ENCODE results near the gene STMN1. TPM values are rescaled to one million over a fixed set of nuclear protein-coding genes. Genes with fewer than 3 reads are reported as not detected.
A peak's percentile ranks its signal among the peaks of the same experiment; 100 is the strongest.

STMN1 gene
- total and polyA plus RNA-seq, 9 of the 15 experiments (the other 6 are each of a cell fraction or from before 2014, with no cell fraction given), result 269 to 2,153 (median 595) TPM

- H3K27ac ChIP-seq (ENCODE audit: extremely low read depth, low read depth, low read length), result no peak overlapping the region
- FAIRE-seq, result peak; percentile 49
- no peaks in the 10 kb centered on the region for H3K27me3 ChIP-seq (ENCODE audit: control insufficient read depth in 2 of 2, insufficient read depth in 2 of 2, low read length in 2 of 2)
- H3K9me1 ChIP-seq (ENCODE audit: control insufficient read depth, insufficient read depth, low read length), result no peaks in the 10 kb centered on the region
- in situ Hi-C loops (cut with MboI) (no loop called here), intact Hi-C loops (cut with micrococcal nuclease) (no loop called here)
- 23% methylated on average over 3 of the region's 3 CpGs for WGBS (ENCODE audit: insufficient coverage, low coverage, missing lambda C conversion rate)
- H3K4me2 ChIP-seq (ENCODE audit: insufficient read depth, low read length), result no peak overlapping the region
- ChIA-PET POLR2A (no interaction called here), CTCF (ENCODE audit: low intra/inter-chr PET ratio) (no interaction called here)
- H3K36me3 ChIP-seq (ENCODE audit: control insufficient read depth, insufficient read depth, low read length), result no peaks in the 10 kb centered on the region
- TF ChIP-seq SMARCE1 (IDR thresholded peaks at IDR 0.05) (no peak), GTF2E2 (tag; IDR thresholded peaks at IDR 0.05) (0 out of 2 replicates have a peak, but pooled peaks have one; percentile 20), ZBTB17 (CRISPR knock-in tag; IDR thresholded peaks at IDR 0.05) (no peak), RCOR1 (IDR thresholded peaks at IDR 0.05; ENCODE audit: borderline replicate concordance in 1 of 2, low read depth in 2 of 2, low read length in 2 of 2) (peak in 1 of 2 experiments; percentile 10; a peak in 1 of 4 replicates)
- no peaks in the 10 kb centered on the region for H3K9me3 ChIP-seq (replicated peaks; ENCODE audit: control insufficient read depth, insufficient read depth, low read depth, low read length)
- H3K9ac ChIP-seq (ENCODE audit: insufficient read depth in 1 of 2, low read depth in 2 of 2, low read length in 2 of 2), result peak overlapping the region in 1 of 2 experiments; percentile 46; a peak in 1 of 4 replicates
- BruUV-seq (replicated peaks), result no TSS peak
- no peak for ATAC-seq
- peaks cover 42 to 45% of the 10 kb centered on the region in 2 experiments for H3K4me1 ChIP-seq (replicated peaks in 1 of 2; ENCODE audit: control insufficient read depth in 2 of 2, insufficient read depth in 2 of 2, low read length in 2 of 2)
- no peak overlapping the region for H2AFZ ChIP-seq (ENCODE audit: low read depth, low read length)
- peaks cover 10% of the 10 kb centered on the region; the same call in 2 of the 3 replicates for H3K79me2 ChIP-seq (ENCODE audit: control insufficient read depth, insufficient read depth, low read length)
- peak in 3 of 4 experiments; percentile 34 to 54 (median 48) for DNase-seq (ENCODE audit: extremely low read depth in 1 of 4, low spot score in 3 of 4)
- H4K20me1 ChIP-seq (replicated peaks; ENCODE audit: control insufficient read depth, insufficient read depth, low read length), result no peaks in the 10 kb centered on the region
- no peak overlapping the region for H3K4me3 ChIP-seq
Observed at GRCh38 chr1:25873120-25873519, 33.1 kb downstream of the STMN1 start.

DNA sequence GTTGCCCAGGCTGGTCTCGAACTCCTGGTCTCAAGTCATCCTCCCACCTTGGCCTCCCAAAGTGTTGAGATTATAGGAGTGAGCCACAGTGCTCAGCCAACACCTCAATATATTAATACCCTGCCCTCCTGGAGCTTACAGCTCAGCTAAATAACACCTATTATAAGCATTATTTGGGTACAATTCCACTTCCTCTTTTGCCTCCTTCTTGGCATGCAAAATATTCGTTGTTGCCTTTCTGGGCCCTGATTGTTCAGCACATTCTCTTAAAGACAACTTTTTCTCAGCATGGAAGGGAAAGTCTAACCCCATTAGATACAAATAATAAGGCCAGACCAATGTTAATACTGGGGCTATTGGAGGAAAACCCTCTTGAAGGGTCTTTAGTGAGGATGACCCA, 33.5 kb downstream of the STMN1 start:
- H3K4me1 ChIP-seq (replicated peaks in 1 of 2; ENCODE audit: control insufficient read depth in 2 of 2, insufficient read depth in 2 of 2, low read length in 2 of 2), result peaks cover 42 to 45% of the 10 kb centered on the region in 2 experiments

More for the DNA sequence above, 33.5 kb downstream of the STMN1 start:
- FAIRE-seq (no peak), ATAC-seq (no peak), DNase-seq (ENCODE audit: extremely low read depth in 1 of 4, low spot score in 3 of 4) (no peak)
- WGBS (ENCODE audit: insufficient coverage, low coverage, missing lambda C conversion rate), result 49% methylated on average over 2 of the region's 2 CpGs
- Histone ChIP-seq H3K9me1 (ENCODE audit: control insufficient read depth, insufficient read depth, low read length) (no peaks in the 10 kb centered on the region), H3K36me3 (ENCODE audit: control insufficient read depth, insufficient read depth, low read length) (no peaks in the 10 kb centered on the region), H3K27me3 (ENCODE audit: control insufficient read depth in 2 of 2, insufficient read depth in 2 of 2, low read length in 2 of 2) (no peaks in the 10 kb centered on the region), H3K27ac (ENCODE audit: extremely low read depth, low read depth, low read length) (no peak overlapping the region), H4K20me1 (replicated peaks; ENCODE audit: control insufficient read depth, insufficient read depth, low read length) (no peaks in the 10 kb centered on the region), H3K9me3 (replicated peaks; ENCODE audit: control insufficient read depth, insufficient read depth, low read depth, low read length) (no peaks in the 10 kb centered on the region), H3K4me2 (ENCODE audit: insufficient read depth, low read length) (no peak overlapping the region), H3K4me3 (no peak overlapping the region), H3K79me2 (ENCODE audit: control insufficient read depth, insufficient read depth, low read length) (peaks cover 10% of the 10 kb centered on the region; the same call in 2 of the 3 replicates), H2AFZ (ENCODE audit: low read depth, low read length) (no peak overlapping the region), H3K9ac (ENCODE audit: insufficient read depth in 1 of 2, low read depth in 2 of 2, low read length in 2 of 2) (no peak overlapping the region)
- intact Hi-C loops (cut with micrococcal nuclease) (no loop called here), in situ Hi-C loops (cut with MboI) (no loop called here)
- peak; percentile 97 for TF ChIP-seq SPI1 (IDR thresholded peaks at IDR 0.05; ENCODE audit: borderline replicate concordance, low read depth, low read length)
- TF ChIP-seq EZH2 (IDR thresholded peaks at IDR 0.05; ENCODE audit: borderline replicate concordance, low read depth, low read length), result no peak
- no TSS peak for BruUV-seq (replicated peaks)
- POLR2A ChIA-PET, result interaction anchor here (0.6 to 1.5 kb wide), 3 partner anchors 9 to 1229 kb away, joined by 4 to 6 read pairs (median 4); partner anchors contain the start of gene SRRM1
- CTCF ChIA-PET (ENCODE audit: low intra/inter-chr PET ratio), result no interaction called here
